Daoy (cell line): ENCODE results near the gene SIL1. TPM values are rescaled to one million over a fixed set of nuclear protein-coding genes. Genes with fewer than 3 reads are reported as not detected.
"Not testable (repeated sequence)": the region's sequence is repeated elsewhere in the genome, so short reads cannot be mapped to it uniquely, and the experiment has no call there.

ENCODE experiments used
- DNase-seq: peaks from one replicate; pipeline ENCODE4 v3.0.0-alpha.2; 2015; ENCODE audit warnings: low read depth
- total RNA-seq: library from RNA; depleted of rRNA; stranded (reverse); fragments of >200 nt; shearing (Covaris generic); gene quantifications from 2 replicates; pipeline ENCODE4 v1.2.3, GENCODE V29; 2014; rRNA removed

The SIL1 gene
- total RNA-seq, 1 experiment from 2014 or later = 28.7 TPM

- no peak for DNase-seq
These were observed 275.7 kb downstream of the SIL1 start for GRCh38 chr5:138922494-138922893.

- DNase-seq = not testable (repeated sequence)
These were observed 276.8 kb downstream of the SIL1 start for GRCh38 chr5:138921362-138921761.

GRCh38 chr5:138920181-138920580, 278.0 kb downstream of the SIL1 start:
- no peak for DNase-seq

GRCh38 chr5:138918686-138919085, 279.5 kb downstream of the SIL1 start:
- no peak for DNase-seq

- no peak for DNase-seq
These were observed 283.8 kb downstream of the SIL1 start for GRCh38 chr5:138914338-138914737.

GRCh38 chr5:138913773-138914172, 284.4 kb downstream of the SIL1 start:
- no peak for DNase-seq

GRCh38 chr5:138912093-138912492, 286.1 kb downstream of the SIL1 start:
- DNase-seq = no peak

GRCh38 chr5:138911441-138911840, 286.7 kb downstream of the SIL1 start:
- DNase-seq = no peak

GRCh38 chr5:138910546-138911185, 287.5 kb downstream of the SIL1 start:
- no peak for DNase-seq

GRCh38 chr5:138909734-138910133, 288.4 kb downstream of the SIL1 start:
- DNase-seq = no peak

- peak; percentile 28 for DNase-seq
These were observed 292.6 kb downstream of the SIL1 start for GRCh38 chr5:138905541-138905940.

- DNase-seq = peak; percentile 26
These were observed 294.9 kb downstream of the SIL1 start for GRCh38 chr5:138903130-138903775.

GRCh38 chr5:138901716-138902115, 296.5 kb downstream of the SIL1 start:
- no peak for DNase-seq

- peak; percentile 81 for DNase-seq
These were observed 297.7 kb downstream of the SIL1 start for GRCh38 chr5:138900281-138900965.

- DNase-seq = no peak
These were observed 299.4 kb downstream of the SIL1 start for GRCh38 chr5:138898742-138899141.

- DNase-seq = no peak
These were observed 299.9 kb downstream of the SIL1 start for GRCh38 chr5:138898299-138898698.

Other genes starting within 250 kb of the SIL1 start
- gene MATR3, start 95.4 kb upstream of the SIL1 start, total RNA-seq = 333 and 391 TPM in 2 replicates
- 94.9 and 102 TPM in 2 replicates for gene PAIP2, start 143.5 kb upstream of the SIL1 start, total RNA-seq
- not detected in 2 replicates for gene SLC23A1, start 184.9 kb upstream of the SIL1 start, total RNA-seq
- gene MZB1, start 191.5 kb upstream of the SIL1 start, total RNA-seq = not detected in 2 replicates
- 0.09 and 0.17 TPM in 2 replicates for gene PROB1, start 196.7 kb upstream of the SIL1 start, total RNA-seq
- 4.9 and 28.9 TPM in 2 replicates for gene SPATA24, start 205.7 kb upstream of the SIL1 start, total RNA-seq
- 5.6 and 11.8 TPM in 2 replicates for gene DNAJC18, start 241.2 kb upstream of the SIL1 start, total RNA-seq